Hypothalamus (tissue), 51 donors: ENCODE data around the gene PRR5L.

ENCODE experiments used
- DNase-seq, 51 donors: peaks; one replicate each; lab custom pipeline; 2025; lab: John Stamatoyannopoulos, UW

PRR5L gene

DNA sequence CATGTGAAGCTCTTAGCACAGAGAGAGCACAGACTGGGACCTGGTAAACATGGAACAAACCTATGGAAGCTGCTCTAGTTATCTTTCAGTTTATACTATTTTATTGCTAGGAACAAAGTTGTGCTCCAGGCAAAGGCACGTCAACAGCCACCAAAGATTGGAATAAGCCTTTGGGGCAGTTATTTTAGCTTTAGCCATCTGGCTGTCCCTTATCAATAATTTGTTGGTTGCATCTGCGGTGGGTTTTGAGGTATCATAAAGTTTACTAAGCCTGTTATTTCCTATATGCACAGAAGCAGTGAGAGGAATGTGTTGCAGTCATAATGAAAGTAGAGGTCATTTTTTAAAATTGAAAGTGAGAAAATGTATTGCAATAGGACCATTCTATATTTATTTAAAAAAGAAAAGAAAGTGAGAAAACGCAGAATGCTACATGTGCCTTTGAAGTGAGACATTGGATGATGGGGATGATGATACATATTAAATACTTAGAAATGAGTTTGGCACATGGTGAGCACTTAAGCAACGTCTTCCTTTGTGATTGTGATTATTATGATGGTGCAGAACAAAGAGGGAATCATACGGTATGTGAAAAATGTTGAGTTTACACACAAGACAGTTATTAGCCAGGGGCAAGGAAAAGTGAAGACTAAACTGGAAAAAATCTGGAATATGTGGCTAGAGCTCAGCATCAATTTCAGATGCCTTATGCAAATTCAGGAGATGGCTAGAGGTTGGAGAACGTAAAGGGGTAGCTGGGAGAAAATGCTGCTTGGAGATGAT, 58.3 kb downstream of the PRR5L start:
- no peak for DNase-seq

DNA sequence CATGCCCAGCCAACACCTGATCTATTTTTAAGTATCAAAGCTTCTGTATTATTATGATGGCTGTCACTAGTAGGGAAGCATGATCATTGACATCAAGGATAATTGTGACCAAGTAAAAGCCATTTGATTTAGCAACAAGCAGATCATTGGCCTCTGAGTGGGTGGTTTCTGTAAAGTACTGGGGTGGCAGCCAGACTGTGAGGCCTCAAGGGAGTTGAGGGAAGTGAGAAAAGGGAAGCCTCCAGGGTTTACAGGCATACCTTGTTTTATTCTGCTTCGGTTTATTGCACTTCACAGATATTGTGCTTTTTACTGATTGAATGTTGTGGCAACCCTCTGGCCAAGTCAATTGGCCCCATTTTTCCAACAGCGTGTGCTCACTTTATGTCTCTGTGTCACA, 60.1 kb downstream of the PRR5L start:
- DNase-seq: peak in 1 of 51 donors; percentile 24

DNA sequence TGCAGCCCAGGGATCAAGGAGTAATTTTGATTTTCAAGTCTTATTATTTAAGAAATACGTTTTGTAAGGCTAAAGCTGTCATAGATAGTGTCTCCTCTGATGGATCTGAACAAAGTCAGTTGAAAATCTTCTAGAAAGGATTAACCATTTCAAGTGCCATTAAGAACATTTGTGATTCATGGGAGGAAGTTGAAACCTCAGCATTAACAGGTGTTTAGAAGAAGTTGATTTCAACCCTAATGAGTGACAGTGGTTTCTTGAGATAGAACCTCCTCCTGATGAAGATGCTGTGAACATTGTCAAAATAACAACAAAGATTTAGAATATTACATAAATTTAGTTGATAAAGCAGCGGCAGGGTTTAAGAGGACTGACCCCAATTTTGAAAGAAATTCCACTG, 61.7 kb downstream of the PRR5L start:
- no peak for DNase-seq

DNA sequence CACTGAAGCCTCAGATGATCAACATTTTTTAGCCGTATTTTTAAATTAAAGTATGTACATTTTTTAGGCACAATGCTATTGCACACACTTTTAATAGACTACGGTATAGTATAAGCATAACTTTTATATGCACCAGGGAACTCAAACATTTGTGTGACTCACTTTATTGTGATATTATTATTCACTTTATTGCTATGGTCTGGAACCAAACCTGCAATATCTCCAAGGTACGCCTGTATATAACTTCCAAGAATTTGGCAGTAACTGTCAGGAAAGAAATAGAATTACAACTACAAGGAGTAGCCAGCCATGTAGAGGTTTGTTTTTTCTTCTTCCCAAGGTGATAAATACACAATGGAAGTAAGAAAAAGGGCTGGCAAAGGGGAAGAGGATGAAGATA, 62.3 kb downstream of the PRR5L start:
- no peak for DNase-seq

DNA sequence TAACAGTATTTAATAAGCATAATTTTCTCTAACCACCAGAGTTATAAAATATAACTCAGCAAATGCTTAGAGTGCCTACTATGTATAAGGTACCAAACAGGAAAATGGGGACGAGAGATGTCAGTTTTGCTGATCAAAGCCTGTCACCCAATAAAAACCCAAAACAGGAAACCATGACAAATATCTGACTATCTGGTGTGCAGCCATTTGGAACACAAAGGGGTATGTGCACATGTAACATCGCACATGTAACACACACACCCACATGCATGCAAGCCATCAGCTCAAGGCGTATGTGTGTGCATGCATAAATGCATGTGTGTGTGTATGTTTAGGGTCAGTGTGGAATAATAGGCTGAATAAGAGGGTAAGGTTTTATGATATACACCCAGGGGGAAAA, 64.2 kb downstream of the PRR5L start:
- no peak for DNase-seq

DNA sequence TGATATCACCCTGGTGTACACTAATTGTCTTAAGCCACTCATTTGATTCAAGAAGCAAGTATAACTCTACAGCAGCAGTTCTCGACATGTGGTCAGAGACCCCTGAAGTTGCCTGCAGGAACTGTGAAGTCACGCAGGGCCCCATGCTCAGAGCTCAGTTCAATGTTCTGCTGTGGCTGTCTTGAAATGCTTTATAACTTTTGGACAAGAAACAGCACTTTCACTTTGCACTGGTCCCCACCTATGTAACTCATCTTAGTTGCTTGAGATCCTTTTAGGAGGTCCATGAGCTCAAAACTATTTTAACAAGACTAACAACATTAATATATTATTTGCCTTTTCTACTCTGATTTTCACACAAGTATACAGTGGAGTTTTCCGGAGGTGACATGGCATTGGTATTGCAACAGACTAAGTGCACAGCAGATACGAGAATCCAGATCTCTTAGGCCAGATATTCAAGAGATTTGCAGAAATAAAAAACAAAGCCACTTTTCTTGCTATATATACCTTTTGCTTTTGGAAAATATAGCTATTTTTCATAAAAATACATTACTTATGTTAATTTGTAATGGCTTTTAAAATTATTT, 64.8 kb downstream of the PRR5L start:
- DNase-seq: no peak

- no peak for DNase-seq
These were observed 65.4 kb downstream of the PRR5L start for GRCh38 chr11:36361472-36361871.

- peak in 1 of 51 donors; percentile 28 for DNase-seq
These were observed 65.9 kb downstream of the PRR5L start for GRCh38 chr11:36361901-36362391.

- no peak for DNase-seq
These were observed 66.8 kb downstream of the PRR5L start for GRCh38 chr11:36362902-36363301.

DNA sequence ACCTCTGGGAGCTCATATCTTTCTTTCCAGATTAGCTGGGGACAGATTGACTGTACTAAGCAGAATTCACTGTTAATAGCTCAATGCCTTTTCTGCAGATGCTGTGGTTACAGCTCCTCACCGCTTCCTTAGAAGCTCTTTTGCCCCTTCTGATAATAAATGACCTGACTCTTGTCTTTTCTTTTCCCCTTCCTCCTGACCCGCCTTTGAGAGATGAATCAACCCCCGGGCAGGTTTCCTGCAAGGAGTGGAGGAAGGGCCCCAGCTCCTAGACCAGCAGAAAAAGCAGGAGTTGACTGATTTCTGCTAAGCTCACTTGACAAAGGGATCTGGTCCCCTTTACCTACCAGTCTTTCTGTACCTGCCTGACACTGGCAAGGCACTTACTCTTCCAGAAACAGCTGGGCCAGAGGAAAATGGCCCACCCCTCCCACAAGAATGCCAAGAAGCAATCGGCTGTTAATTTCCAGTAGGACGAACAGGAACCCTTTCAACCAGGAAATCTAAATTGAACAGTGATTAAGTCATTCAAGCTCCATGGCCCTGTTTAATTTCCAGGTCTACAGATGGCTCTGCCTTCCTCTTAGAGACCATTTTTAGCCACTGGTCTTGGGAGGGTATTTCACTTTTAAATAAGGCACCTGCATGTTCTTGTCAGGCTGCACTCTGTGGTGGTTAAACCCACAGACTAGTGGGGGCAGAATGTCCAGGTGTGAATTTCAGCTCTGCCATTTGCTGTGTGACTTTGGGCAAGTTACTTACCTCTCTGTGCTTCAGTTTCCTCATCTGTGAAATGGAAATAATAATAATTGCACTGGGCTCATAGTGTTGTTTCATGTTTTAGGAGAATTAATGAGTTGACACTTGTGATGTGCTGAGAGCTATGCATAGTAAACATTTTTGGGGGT, 67.5 kb downstream of the PRR5L start:
- DNase-seq: no peak

DNA sequence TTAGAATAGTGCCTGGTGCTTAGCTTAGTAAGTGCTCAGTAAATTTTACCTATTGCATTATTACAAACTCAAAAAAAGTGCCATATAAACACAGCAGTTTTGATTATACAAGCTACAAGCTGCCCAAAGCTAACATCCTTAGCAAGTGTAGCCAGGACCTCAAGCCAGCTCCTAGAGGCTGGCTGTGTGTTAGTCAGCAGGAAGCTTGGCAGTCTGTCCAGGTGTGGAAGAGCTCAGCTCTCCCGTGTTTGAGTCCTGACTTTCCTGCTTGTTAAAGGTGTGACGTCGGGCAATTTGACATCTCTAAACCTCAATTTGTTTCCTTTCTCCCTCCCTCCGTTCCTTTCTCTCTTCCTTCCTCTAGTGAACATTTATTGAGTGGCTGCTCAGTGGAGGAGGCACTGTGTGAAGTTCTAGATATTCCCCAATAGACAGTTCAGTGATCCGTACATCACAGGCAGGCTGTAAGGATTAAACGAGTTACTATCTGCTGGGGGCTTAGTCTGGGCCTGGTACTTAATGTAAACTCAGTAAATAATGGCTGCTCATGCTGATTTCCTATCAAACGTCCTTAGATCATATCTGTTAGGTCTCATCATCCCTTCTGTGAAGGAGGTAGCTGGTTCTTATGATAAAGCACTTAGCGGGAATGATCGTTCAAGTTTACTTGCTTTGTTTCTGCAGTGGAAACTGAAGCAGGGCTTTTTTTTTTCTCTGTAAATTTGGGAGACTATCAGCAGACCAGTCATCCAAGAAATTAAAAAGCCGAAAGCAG, 68.7 kb downstream of the PRR5L start:
- DNase-seq: no peak

- DNase-seq: no peak
These were observed 69.8 kb downstream of the PRR5L start for GRCh38 chr11:36365907-36366306.

DNA sequence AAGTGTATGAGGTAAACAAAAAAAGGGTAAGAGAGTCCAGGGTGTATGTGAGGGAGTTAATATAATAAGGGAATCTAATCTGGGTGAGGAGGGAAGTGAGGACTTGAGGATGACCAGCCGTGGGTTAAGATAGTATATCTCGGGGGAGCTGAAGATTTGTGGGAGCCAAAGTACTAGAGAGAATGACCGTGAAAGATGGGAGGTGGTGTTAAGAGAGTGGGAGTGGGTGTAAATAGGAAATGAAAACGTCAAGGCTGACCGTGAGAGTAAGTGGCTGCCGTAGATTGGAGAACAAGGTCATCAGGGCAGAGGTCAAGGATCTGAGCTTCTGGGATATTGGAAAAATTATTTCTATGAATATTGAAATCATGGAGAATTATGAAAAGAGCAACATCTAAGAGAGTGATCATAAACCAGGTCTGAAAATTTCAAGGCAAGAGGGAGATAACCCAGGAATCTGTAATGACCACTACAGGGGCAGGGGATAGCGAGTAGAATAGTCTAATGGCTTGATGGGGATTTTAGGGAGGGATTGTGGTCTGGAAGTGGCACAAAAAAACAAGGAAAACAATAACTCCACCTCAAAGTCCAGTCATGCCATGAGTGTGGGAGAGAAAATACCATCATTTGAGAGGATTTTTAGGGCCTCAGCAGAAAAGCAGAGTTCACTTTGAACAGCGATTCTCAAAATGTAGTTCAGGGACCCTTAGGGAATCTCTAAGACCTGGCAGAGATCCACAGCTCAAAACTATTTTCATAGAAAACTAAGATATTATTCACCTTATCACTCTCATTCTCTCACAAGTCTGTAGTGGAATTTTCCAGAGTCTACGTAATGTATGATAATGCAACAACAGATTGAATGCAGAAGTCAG, 72.0 kb downstream of the PRR5L start:
- DNase-seq: no peak

- DNase-seq: no peak
These were observed 75.1 kb downstream of the PRR5L start for GRCh38 chr11:36371181-36371580.

DNA sequence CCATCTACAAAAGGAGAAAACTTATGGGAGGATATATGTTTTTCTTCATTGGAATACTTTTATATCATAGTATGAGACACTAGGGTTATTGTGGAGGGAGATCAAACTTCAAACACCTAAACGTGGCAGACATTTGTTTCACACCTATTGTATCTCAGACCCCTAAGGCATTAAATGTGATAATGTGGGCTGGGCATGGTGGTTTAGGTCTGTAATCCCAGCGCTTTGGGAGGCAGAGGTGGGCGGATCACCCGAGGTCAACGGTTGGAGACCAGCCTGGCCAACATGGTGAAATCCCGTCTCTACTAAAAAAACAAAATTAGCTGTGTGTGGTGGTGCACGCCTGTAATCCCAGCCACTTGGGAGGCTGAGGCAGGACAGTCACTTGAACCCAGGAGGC, 75.5 kb downstream of the PRR5L start:
- DNase-seq: no peak

- peak in 1 of 51 donors; percentile 8 for DNase-seq
These were observed 76.1 kb downstream of the PRR5L start for GRCh38 chr11:36372101-36372771.

- DNase-seq: no peak
These were observed 77.2 kb downstream of the PRR5L start for GRCh38 chr11:36373016-36374010.

DNA sequence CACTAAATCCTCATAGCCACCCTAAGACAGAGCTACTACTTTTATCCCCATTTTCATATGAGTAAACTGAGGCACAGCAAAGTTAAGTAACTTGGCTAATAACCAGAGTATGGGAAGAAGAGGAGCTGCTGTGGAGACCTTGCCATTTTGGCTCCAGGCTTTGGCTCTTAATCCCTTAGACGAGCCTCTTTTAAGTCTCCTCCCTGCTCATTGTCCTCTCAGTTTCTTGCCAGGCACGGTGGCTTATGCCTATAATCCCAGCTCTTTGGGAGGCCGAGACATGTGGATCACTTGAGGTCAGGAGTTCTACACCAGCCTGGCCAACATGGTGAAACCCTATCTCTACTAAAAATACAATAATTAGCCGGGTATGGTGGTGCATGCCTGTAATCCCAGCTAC, 78.6 kb downstream of the PRR5L start:
- DNase-seq: no peak
